Transverse colon (tissue), 4 donors: ENCODE measurements around the gene CLCNKA.
"Not testable (repeated sequence)": the region's sequence is repeated elsewhere in the genome, so short reads cannot be mapped to it uniquely, and the experiment has no call there.

Experiments used
- CTCF ChIP-seq, 5 experiments: fragments of 200-600 bp in 3 of 5; fragments of 450-650 bp in 2 of 5; sonication (generic) in 3 of 5; IDR thresholded peaks; 1 replicate in 2 of 5; 2 replicates in 3 of 5; pipeline ENCODE4 v1.5.1; 2016 to 2017; ENCODE audit warnings: antibody characterized with exemption in 5 of 5, inconsistent platforms in 3 of 5, mild to moderate bottlenecking in 2 of 5, moderate library complexity in 1 of 5
- POLR2AphosphoS5 ChIP-seq, 3 donors: sonication (generic); formaldehyde crosslinking; IDR thresholded peaks; one replicate each; pipeline ENCODE4 v1.6.1; 2016; ENCODE audit warnings: antibody characterized with exemption in 3 of 3

GRCh38 chr1:16033103-16033632, 11.3 kb downstream of the CLCNKA start:
- TF ChIP-seq CTCF, POLR2AphosphoS5 (IDR thresholded peaks at IDR 0.05): not testable (repeated sequence)
